IPS-20b (cell line): ENCODE results near the gene TBC1D8.

Source experiments
- H3K27ac ChIP-seq: one replicate; pipeline ENCODE4 v1.5.1; 2013; ENCODE audit warnings: low read length
- H3K27me3 ChIP-seq: 2 replicates; pipeline ENCODE4 v1.6.1; 2013; ENCODE audit warnings: mild to moderate bottlenecking, low read length, inconsistent platforms; ENCODE audit not compliant: insufficient read depth
- H3K36me3 ChIP-seq: 2 replicates; pipeline ENCODE4 v1.6.1; 2013; ENCODE audit warnings: low read depth, mild to moderate bottlenecking, inconsistent platforms, low read length, moderate library complexity; ENCODE audit not compliant: insufficient read depth
- H3K4me1 ChIP-seq: 2 replicates; pipeline ENCODE4 v1.6.1; 2013; ENCODE audit warnings: mild to moderate bottlenecking, control low read depth, inconsistent platforms, low read length, moderate library complexity; ENCODE audit not compliant: insufficient read depth
- H3K4me3 ChIP-seq: 2 replicates; pipeline ENCODE4 v1.5.1; 2013; ENCODE audit warnings: mild to moderate bottlenecking, low read length, inconsistent platforms
- H3K9ac ChIP-seq: 2 replicates; pipeline ENCODE4 v1.6.1; 2013; ENCODE audit warnings: low read depth, mild to moderate bottlenecking, inconsistent platforms, low read length, moderate library complexity
- H3K9me3 ChIP-seq: 2 replicates; pipeline ENCODE4 v1.6.1; 2013; ENCODE audit warnings: mild to moderate bottlenecking, low read depth, low read length, inconsistent platforms; ENCODE audit not compliant: insufficient read depth

The TBC1D8 gene

DNA sequence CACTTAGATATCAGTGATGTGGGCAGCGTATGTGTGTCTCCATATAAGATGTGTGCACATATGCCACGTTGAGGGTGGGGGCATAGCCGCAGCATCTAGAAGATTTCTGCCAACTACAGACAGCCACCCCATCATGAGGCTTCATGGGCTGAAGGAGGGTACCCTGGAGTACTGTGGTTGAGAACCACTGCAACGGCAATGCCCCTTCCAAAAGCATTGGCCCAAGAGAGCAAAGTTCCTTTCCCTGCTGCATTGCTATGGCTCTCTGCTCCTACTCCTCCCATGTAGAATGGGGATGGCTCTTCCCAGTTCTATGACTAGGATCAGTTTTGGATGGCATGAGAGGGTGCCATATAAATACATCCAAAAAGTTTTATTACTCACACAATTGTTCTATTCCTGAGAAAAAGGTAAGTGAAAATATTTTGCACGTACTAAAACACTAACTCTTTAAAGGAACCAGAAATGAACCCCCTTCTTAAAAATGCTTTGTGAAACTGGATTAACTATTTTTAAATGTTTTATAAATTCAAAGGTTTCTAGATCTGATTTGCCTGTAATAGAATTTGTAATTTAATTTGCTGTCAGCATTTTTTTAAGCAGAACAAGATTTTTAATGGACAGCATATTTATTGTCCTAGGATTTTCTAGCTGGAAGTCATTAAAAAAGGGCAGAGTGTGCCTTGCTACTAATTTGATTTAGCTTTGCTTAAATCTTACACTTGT lies 153.5 kb downstream of the TBC1D8 start:
- Histone ChIP-seq H3K4me3 (no peak overlapping the region), H3K36me3 (peaks cover 2% of the 10 kb centered on the region; the same call in 1 of the 2 replicates), H3K27ac (no peak overlapping the region), H3K27me3 (peaks cover 10% of the 10 kb centered on the region; the same call in 1 of the 2 replicates), H3K9me3 (no peaks in the 10 kb centered on the region), H3K9ac (no peak overlapping the region), H3K4me1 (no peaks in the 10 kb centered on the region)

DNA sequence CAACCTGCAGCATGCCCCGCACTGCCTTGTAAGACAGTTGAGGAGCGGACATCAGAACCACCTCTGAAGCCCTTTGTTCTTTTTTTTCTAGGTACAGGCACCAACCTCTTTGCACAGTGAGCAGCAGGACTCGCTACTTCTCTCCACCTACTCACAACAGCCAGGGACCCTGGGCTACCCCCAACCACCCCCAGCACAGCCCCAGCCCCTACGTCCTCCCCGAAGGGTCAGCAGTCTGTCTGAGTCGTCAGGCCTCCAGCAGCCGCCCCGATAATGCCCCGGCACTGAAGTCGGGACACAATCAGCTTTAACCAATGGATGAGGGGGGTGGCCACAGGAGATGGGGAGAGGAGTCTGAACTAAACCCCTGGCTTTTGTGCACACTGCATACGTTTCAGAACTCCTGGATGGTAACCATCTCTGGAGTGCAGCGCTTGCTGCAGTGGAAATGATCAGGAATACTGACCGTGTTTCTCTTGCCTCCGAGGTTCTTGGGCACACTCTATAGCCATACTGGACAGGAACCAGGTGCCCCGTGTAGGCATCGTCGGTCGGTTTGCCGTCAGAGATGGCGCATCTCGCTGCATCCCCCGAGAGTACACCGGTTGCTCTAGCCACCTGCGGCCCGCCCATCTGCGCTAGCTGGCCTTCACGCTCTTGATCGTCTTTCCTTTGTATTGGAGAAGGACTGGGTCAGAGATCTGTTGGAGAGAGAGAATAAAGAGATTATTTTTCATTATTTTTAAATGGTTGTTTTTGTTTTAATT lies 155.7 kb downstream of the TBC1D8 start:
- H3K36me3 ChIP-seq, result no peaks in the 10 kb centered on the region
- no peak overlapping the region for H3K4me3 ChIP-seq
- H3K9ac ChIP-seq, result no peak overlapping the region
- no peaks in the 10 kb centered on the region for H3K9me3 ChIP-seq
- no peak overlapping the region for H3K27ac ChIP-seq
- H3K27me3 ChIP-seq, result no peaks in the 10 kb centered on the region
- H3K4me1 ChIP-seq, result no peaks in the 10 kb centered on the region

DNA sequence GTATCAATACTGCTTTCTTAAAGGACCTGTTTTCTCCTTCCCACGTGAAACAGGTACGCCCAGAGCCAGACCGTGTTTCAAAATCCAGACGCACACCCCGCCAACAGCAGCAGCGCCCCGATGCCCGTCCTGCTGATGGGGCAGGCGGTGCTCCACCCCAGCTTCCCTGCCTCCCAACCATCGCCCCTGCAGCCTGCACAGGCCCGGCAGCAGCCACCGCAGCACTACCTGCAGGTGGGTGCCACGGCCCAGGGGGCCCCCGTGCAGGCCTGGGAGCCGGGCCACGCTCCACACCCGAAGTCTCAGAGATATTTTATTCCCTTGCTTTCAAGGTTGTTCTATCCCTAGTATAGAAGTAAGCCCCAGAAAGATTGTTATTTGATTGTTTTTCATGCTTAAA lies 157.9 kb downstream of the TBC1D8 start:
- Histone ChIP-seq H3K27ac (no peak overlapping the region), H3K4me3 (no peak overlapping the region), H3K4me1 (no peaks in the 10 kb centered on the region), H3K9ac (no peak overlapping the region), H3K36me3 (no peaks in the 10 kb centered on the region), H3K27me3 (no peaks in the 10 kb centered on the region), H3K9me3 (no peaks in the 10 kb centered on the region)

DNA sequence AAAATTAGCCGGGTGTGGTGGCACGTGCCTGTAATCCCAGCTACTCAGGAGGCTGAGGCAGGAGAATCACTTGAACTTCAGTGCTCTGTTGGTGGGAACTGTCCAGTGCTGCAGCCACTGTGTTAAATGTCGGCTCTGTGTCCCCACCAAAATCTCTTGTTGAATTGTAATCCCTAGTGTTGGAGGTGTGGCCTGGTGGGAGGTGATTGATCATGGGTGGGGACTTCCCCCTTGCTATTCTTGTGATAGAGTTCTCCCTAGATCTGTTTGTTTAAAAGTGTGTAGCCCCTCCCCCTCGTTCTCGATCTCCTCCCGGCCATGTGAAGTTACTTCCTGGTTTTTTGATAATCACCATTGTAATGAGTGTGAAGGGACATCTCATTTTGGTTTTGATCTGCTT lies 158.9 kb downstream of the TBC1D8 start:
- Histone ChIP-seq H3K4me1 (no peaks in the 10 kb centered on the region), H3K4me3 (no peak overlapping the region), H3K27me3 (no peaks in the 10 kb centered on the region), H3K36me3 (no peaks in the 10 kb centered on the region), H3K9ac (no peak overlapping the region), H3K9me3 (no peaks in the 10 kb centered on the region), H3K27ac (no peak overlapping the region)

DNA sequence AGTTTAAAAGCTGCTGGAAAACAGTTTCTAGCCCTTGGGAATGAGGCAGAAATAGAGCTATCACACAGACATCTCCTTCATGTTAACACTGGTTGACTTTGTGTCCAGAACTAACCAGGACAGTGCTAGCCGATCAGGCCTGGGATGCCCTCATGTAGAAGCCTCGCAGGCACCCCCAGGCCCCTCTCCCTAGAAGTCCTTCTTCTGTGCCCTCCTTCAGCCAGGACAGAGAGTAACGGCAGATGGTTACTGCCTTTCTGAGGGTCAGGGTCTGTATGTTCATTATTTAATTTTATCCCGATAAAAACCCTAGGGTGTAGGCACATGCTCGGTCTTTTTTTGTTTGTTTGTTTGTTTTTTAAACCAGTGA lies 159.8 kb downstream of the TBC1D8 start:
- H3K4me3 ChIP-seq, result no peak overlapping the region
- no peaks in the 10 kb centered on the region for H3K4me1 ChIP-seq
- H3K36me3 ChIP-seq, result no peaks in the 10 kb centered on the region
- H3K27ac ChIP-seq, result no peak overlapping the region
- no peak overlapping the region for H3K9ac ChIP-seq
- H3K9me3 ChIP-seq, result no peaks in the 10 kb centered on the region
- no peaks in the 10 kb centered on the region for H3K27me3 ChIP-seq

DNA sequence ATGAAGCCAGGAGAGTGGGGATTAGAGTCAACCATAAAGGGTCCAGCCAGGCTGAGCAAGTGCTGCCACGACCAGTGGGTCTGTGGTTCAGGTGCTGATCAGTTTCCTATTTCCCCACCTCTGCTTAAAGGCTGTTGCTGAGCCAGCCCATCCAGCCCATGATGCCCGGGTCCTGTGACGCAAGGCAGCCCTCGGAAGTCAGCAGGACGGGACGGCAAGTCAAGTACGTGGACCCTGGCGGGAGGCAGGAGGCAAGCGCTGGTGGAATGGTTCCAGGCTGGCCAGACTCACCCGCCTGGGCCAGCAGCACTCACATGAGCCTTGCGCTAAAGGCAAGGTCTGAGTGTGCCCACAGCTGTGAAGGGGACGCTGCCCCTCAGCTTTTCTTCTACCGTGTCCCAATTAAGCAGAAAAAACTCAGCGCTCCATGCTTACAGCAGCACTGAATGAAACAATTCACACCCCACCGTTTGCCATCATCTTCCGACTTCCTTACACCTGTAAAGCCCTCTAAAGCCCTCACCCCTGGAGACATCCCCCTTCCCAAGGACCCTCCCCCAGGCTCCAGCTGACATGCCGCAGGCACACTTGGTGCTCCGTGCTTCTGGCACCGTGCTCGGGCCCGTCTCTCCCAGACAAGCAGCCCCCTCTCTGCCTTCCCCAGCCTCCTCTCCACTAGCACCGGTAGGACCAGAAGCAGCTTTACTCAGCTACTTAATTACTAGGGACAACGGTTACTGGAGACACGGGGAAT lies 160.4 kb downstream of the TBC1D8 start:
- no peak overlapping the region for H3K4me3 ChIP-seq
- no peak overlapping the region for H3K27ac ChIP-seq
- no peaks in the 10 kb centered on the region for H3K9me3 ChIP-seq
- H3K9ac ChIP-seq, result no peak overlapping the region
- no peaks in the 10 kb centered on the region for H3K27me3 ChIP-seq
- H3K36me3 ChIP-seq, result no peaks in the 10 kb centered on the region
- no peaks in the 10 kb centered on the region for H3K4me1 ChIP-seq

DNA sequence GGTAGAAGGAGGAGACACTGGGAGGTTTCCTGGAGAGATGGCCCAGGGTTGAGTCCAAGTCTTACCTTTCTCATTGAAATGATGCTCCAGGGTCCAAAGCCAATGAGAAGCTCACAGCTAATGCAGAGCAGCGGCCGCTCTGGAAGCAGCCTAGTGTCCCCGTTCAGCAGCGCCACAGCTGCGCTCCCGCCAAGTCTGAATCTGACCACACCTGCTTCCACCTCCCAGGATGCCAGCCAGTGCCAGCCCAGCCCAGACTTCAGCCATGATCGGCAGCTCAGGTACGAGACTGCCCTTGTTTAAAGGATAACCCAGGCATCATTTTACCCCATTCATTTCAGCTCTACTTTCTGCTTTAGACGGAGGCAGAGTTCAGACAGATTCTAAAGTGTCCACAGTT lies 161.0 kb downstream of the TBC1D8 start:
- Histone ChIP-seq H3K36me3 (no peaks in the 10 kb centered on the region), H3K9me3 (no peaks in the 10 kb centered on the region), H3K4me3 (no peak overlapping the region), H3K27me3 (no peaks in the 10 kb centered on the region), H3K4me1 (no peaks in the 10 kb centered on the region), H3K27ac (no peak overlapping the region), H3K9ac (no peak overlapping the region)

DNA sequence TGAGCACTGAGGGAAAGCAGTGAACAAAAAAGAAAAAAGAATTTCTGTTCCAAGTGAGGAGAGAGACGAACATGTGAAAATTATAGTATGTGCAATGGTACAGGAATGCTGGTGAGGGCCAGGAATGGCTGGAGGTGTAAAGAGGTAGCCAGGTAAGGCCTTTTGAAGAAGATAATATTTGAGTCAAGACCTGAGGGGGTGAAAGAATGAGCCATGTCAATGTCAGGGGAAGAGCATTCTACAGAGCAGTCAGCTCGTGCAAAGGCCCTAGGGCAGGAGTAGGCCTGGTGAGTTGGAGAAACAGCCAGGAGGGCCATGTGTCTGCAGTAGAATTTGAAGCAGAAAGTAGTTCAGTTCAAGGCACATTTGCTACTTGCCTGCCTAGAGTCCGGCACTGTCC lies 161.5 kb downstream of the TBC1D8 start:
- Histone ChIP-seq H3K27ac (no peak overlapping the region), H3K36me3 (no peaks in the 10 kb centered on the region), H3K9me3 (no peaks in the 10 kb centered on the region)

DNA sequence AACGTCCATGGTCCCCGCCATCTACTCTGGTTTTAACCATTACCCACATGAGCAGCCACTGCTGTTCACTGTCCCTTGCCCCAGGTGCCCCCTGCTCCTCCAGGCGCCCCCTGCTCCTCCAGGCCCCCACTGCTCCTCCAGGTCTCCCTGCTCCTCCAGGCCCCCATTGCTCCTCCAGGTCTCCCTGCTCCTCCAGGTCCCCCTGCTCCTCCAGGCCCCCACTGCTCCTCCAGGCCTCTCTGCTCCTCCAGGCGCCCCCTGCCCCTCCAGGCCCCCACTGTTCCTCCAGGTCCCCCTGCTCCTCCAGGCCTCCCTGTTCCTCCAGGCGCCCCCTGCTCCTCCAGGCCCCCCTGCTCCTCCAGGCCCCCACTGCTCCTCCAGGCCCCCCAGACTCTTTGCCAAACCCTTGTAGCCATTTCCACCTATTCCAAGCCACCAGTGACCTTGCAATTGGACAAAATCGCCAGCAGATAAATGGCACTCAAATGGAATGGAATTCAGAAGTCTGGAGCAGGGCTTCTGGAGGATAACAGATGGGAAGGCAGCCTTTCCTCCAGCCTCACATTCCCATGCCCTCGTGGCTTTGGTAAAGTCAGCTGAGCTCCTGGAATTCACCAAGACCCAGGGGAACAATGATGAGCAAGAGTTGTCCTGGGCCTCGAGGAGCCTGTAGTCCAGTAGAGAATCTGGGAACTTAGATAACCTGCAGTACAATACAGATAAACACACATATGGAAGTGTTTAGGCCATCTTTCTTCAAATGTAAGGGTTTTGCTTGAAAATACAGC lies 162.4 kb downstream of the TBC1D8 start:
- no peaks in the 10 kb centered on the region for H3K9me3 ChIP-seq
- H3K36me3 ChIP-seq, result no peaks in the 10 kb centered on the region
- H3K4me3 ChIP-seq, result no peak overlapping the region
- H3K9ac ChIP-seq, result no peak overlapping the region
- no peak overlapping the region for H3K27ac ChIP-seq
- H3K27me3 ChIP-seq, result no peaks in the 10 kb centered on the region
- no peaks in the 10 kb centered on the region for H3K4me1 ChIP-seq

More for the DNA sequence above, 161.5 kb downstream of the TBC1D8 start:
- Histone ChIP-seq H3K4me3 (no peak overlapping the region), H3K9ac (no peak overlapping the region), H3K27me3 (no peaks in the 10 kb centered on the region), H3K4me1 (no peaks in the 10 kb centered on the region)

DNA sequence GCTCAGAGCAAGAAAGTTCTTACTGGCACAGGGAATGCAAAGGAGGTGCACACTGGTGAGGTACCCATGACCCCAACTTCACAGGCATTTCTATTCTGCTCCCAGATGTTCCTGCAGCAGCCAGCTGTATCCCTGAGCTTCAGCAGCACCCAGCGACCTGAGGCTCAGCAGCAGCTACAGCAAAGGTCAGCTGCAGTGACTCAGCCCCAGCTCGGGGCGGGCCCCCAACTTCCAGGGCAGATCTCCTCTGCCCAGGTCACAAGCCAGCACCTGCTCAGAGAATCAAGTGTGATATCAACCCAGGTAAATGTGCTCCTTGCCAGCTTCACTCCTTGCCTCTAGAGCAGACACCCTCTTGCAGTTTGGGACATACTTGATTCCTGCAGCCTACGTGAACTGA lies 163.2 kb downstream of the TBC1D8 start:
- Histone ChIP-seq H3K4me3 (no peak overlapping the region), H3K27ac (no peak overlapping the region), H3K27me3 (no peaks in the 10 kb centered on the region), H3K9ac (no peak overlapping the region), H3K4me1 (no peaks in the 10 kb centered on the region), H3K36me3 (no peaks in the 10 kb centered on the region), H3K9me3 (no peaks in the 10 kb centered on the region)

DNA sequence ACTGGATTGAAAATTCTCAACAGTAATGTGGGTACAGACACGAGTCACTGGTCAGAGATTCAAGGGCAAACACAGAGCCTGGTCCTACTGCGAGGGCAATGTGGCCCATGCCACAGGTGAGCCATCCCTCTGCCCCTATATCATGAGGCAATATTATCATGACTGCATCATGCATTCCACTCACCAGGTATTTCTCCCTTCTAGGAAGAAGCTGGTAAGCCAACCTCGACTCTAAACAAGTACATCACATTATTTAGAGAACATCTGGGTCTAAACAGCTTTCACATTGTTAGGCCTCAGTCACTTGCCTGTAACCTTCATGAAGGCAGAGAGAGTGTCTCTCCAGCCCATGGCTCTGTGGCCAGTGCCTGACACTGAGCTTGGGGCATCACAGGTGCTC lies 163.6 kb downstream of the TBC1D8 start:
- Histone ChIP-seq H3K4me1 (no peaks in the 10 kb centered on the region), H3K9me3 (no peaks in the 10 kb centered on the region), H3K36me3 (no peaks in the 10 kb centered on the region)

More for the DNA sequence above, 163.6 kb downstream of the TBC1D8 start:
- H3K9ac ChIP-seq, result no peak overlapping the region
- no peak overlapping the region for H3K4me3 ChIP-seq
- no peaks in the 10 kb centered on the region for H3K27me3 ChIP-seq
- H3K27ac ChIP-seq, result no peak overlapping the region
